ENCODE results near the gene PDSS2.

- TF ChIP-seq POLR2A (IDR thresholded peaks at IDR 0.05) (no peak), CTCF (IDR thresholded peaks at IDR 0.05) (peak in 3 of 6 experiments; percentile 30 to 39 (median 32))
Observed at GRCh38 chr6:107179004-107179403, 280.4 kb downstream of the PDSS2 start.
